CD4-positive, alpha-beta T cell (primary cell): ENCODE results near the gene PRKRA. TPM values are rescaled to one million over a fixed set of nuclear protein-coding genes. Genes with fewer than 3 reads are reported as not detected.
"Not testable (repeated sequence)": the region's sequence is repeated elsewhere in the genome, so short reads cannot be mapped to it uniquely, and the experiment has no call there.

Source experiments
- ATAC-seq: fragments of 200-7000 bp; cut with Tn5 transposase; one replicate; pipeline ENCODE4 v1.10.0; 2022; ENCODE audit warnings: mild to moderate bottlenecking; ENCODE audit not compliant: poor library complexity
- CTCF ChIA-PET: fragments of 350-600 bp; sonication (Branson Sonifier 250); formaldehyde crosslinking; loops from one replicate; lab custom pipeline; 2021; ENCODE audit warnings: antibody characterized with exemption, inconsistent platforms; lab: Charles Lee
- POLR2A ChIA-PET: fragments of 350-600 bp; sonication (Branson Sonifier 250); formaldehyde crosslinking; loops from one replicate; lab custom pipeline; 2021; ENCODE audit warnings: antibody characterized with exemption, inconsistent platforms; lab: Charles Lee
- DNase-seq, 14 experiments: peaks; one replicate each; pipeline ENCODE4 v3.0.0-alpha.2; 2013 to 2020; ENCODE audit warnings: mixed read lengths in 2 of 14
- H3K27ac ChIP-seq, 2 donors: one replicate each; pipeline versions ENCODE4 v1.5.1 to v1.7.0; 2013; ENCODE audit warnings: low read length in 2 of 2, low read depth in 1 of 2, mild to moderate bottlenecking in 1 of 2
- H3K27me3 ChIP-seq, 2 experiments: 1 replicate in 1 of 2; 2 replicates in 1 of 2; pipeline versions ENCODE4 v1.6.1 to v1.7.0; 2013; ENCODE audit warnings: low read length in 2 of 2, control low read depth in 1 of 2, mild to moderate bottlenecking in 1 of 2, moderate library complexity in 1 of 2; ENCODE audit not compliant: insufficient read depth in 2 of 2, control insufficient read depth in 1 of 2
- H3K36me3 ChIP-seq: one replicate; pipeline ENCODE4 v1.6.1; 2013; ENCODE audit warnings: low read length, control low read depth; ENCODE audit not compliant: insufficient read depth
- H3K4me1 ChIP-seq: one replicate; pipeline ENCODE4 v1.6.1; 2013; ENCODE audit warnings: low read length, control low read depth; ENCODE audit not compliant: insufficient read depth
- H3K4me3 ChIP-seq: one replicate; pipeline ENCODE4 v1.5.1; 2013; ENCODE audit warnings: mild to moderate bottlenecking, low read length, moderate library complexity
- H3K9me3 ChIP-seq, 2 experiments: 1 replicate in 1 of 2; 2 replicates in 1 of 2; pipeline versions ENCODE4 v1.6.1 to v1.7.0; 2013; ENCODE audit warnings: low read length in 2 of 2, mild to moderate bottlenecking in 2 of 2, control low read depth in 1 of 2, moderate library complexity in 1 of 2; ENCODE audit not compliant: control insufficient read depth in 1 of 2, insufficient read depth in 1 of 2
- H3K27ac Mint-ChIP-seq: one replicate; pipeline ENCODE4 v1.8.0; 2020; ENCODE audit warnings: mixed read lengths
- H3K27me3 Mint-ChIP-seq: one replicate; pipeline ENCODE4 v1.8.0; 2021; ENCODE audit warnings: mixed read lengths
- H3K36me3 Mint-ChIP-seq: one replicate; pipeline ENCODE4 v1.8.0; 2021; ENCODE audit warnings: low read depth, mixed read lengths
- H3K4me1 Mint-ChIP-seq: one replicate; pipeline ENCODE4 v1.8.0; 2021; ENCODE audit warnings: low read depth, mixed read lengths
- H3K4me3 Mint-ChIP-seq: one replicate; pipeline ENCODE4 v1.8.0; 2020; ENCODE audit warnings: mild to moderate bottlenecking, mixed read lengths
- H3K9me3 Mint-ChIP-seq: one replicate; pipeline ENCODE4 v1.8.0; 2020; ENCODE audit warnings: mixed read lengths
- CTCF ChIP-seq: fragments of 200-600 bp; IDR thresholded peaks from one replicate; pipeline ENCODE4 v1.8.0; 2022; ENCODE audit warnings: antibody characterized with exemption, mild to moderate bottlenecking
- intact Hi-C, 2 experiments: fragments of 100-400 bp; cut with DNase I in 1 of 2; cut with micrococcal nuclease in 1 of 2; formaldehyde crosslinking; loops; one replicate each; pipeline versions ENCODE4 v1.15.1 to v1.9.0; 2023 to 2025; cut with DNase I, micrococcal nuclease
- total RNA-seq, 174 experiments: library from RNA in 2 of 174; stranded (reverse) in 2 of 174; gene quantifications; one replicate each; pipeline ENCODE4 v1.2.3 and lab custom pipeline; 2021 to 2026

The PRKRA gene
- total RNA-seq, 2 experiments from 2014 or later: 118 to 120 TPM

- ChIA-PET CTCF (interaction anchor here (0.6 to 2.4 kb wide), 20 partner anchors 9 to 302 kb away, joined by 3 to 24 read pairs (median 4); partner anchors contain the start of genes PJVK, PRKRA and RBM45), POLR2A (interaction anchor here (0.7 to 3.0 kb wide), 7 partner anchors 10 to 46 kb away, joined by 3 to 45 read pairs (median 3); partner anchors contain the start of genes PJVK and PRKRA)
- Mint-ChIP-seq H3K4me3 (peak overlapping the region; percentile 91), H3K36me3 (no peaks in the 10 kb centered on the region), H3K9me3 (no peaks in the 10 kb centered on the region), H3K27ac (peak overlapping the region; percentile 81), H3K4me1 (peaks cover 26% of the 10 kb centered on the region), H3K27me3 (no peaks in the 10 kb centered on the region)
- TF ChIP-seq CTCF: peak; percentile 82
- intact Hi-C loops: loop anchor here (2.0 to 5.0 kb wide), 4 partner anchors 18 to 507 kb away; partner anchors contain the start of gene RBM45 (in 2 of the 2)
- peak; percentile 48 to 89 (median 60) for DNase-seq
- Histone ChIP-seq H3K4me3 (peak overlapping the region; percentile 77), H3K9me3 (no peaks in the 10 kb centered on the region), H3K4me1 (peaks cover 12% of the 10 kb centered on the region), H3K36me3 (no peaks in the 10 kb centered on the region), H3K27me3 (no peaks in the 10 kb centered on the region), H3K27ac (peak overlapping the region; percentile 65 to 86)
- peak; percentile 64 for ATAC-seq
Measured at GRCh38 chr2:178414266-178415247, 36.4 kb downstream of the PRKRA start.

- intact Hi-C loops: loop anchor here (2.0 kb wide), 3 partner anchors 17 to 301 kb away; partner anchors contain the start of gene RBM45 (in 1 of the 2)
- ChIA-PET CTCF (interaction anchor here (1.3 to 2.4 kb wide), 12 partner anchors 10 to 107 kb away, joined by 3 to 24 read pairs (median 7); partner anchors contain the start of genes PJVK and PRKRA), POLR2A (interaction anchor here (1.0 to 3.0 kb wide), 4 partner anchors 9 to 37 kb away, joined by 3 to 45 read pairs (median 7); partner anchors contain the start of genes PJVK and PRKRA)
- H3K4me1 Mint-ChIP-seq: peaks cover 26% of the 10 kb centered on the region
- H3K9me3 ChIP-seq: no peaks in the 10 kb centered on the region
- peaks cover 12% of the 10 kb centered on the region for H3K4me1 ChIP-seq
- DNase-seq: peak; percentile 40 to 84 (median 66)
- peak overlapping the region; percentile 91 for H3K4me3 Mint-ChIP-seq
- peak; percentile 80 for ATAC-seq
- H3K27me3 Mint-ChIP-seq: no peaks in the 10 kb centered on the region
- no peak for TF ChIP-seq CTCF
- H3K27ac ChIP-seq: peak overlapping the region; percentile 65 to 86
- no peaks in the 10 kb centered on the region for H3K36me3 ChIP-seq
- no peaks in the 10 kb centered on the region for H3K36me3 Mint-ChIP-seq
- H3K27me3 ChIP-seq: no peaks in the 10 kb centered on the region
- no peaks in the 10 kb centered on the region for H3K9me3 Mint-ChIP-seq
- H3K4me3 ChIP-seq: peak overlapping the region; percentile 77
- H3K27ac Mint-ChIP-seq: peak overlapping the region; percentile 81
Measured at GRCh38 chr2:178413472-178414265, 37.3 kb downstream of the PRKRA start.

GRCh38 chr2:178412453-178412852, 38.5 kb downstream of the PRKRA start:
- peaks cover 12% of the 10 kb centered on the region for H3K4me1 ChIP-seq
- H3K27me3 ChIP-seq, H3K9me3 Mint-ChIP-seq, H3K27me3 Mint-ChIP-seq, CTCF ChIA-PET, DNase-seq, H3K4me3 ChIP-seq, ATAC-seq, H3K36me3 ChIP-seq, H3K27ac ChIP-seq, H3K36me3 Mint-ChIP-seq, H3K9me3 ChIP-seq: not testable (repeated sequence)
- Mint-ChIP-seq H3K4me3 (peak overlapping the region; percentile 91), H3K4me1 (peaks cover 26% of the 10 kb centered on the region), H3K27ac (peak overlapping the region; percentile 81)
- intact Hi-C loops: loop anchor here in 1 of 2 experiments (2.0 kb wide), 1 partner anchor 36 kb away; no protein-coding TSS in a partner anchor
- POLR2A ChIA-PET: interaction anchor here (3.0 kb wide), 1 partner anchor 38 kb away, joined by 45 read pairs; the partner anchor contains the start of genes PJVK and PRKRA
